ENCODE data around the gene LAMA3.

Gene LAMA3

GRCh38 chr18:23883277-23883790 lies 194.1 kb downstream of the LAMA3 start:
- DNase-seq: peak; percentile 58

GRCh38 chr18:23884681-23885375 lies 195.6 kb downstream of the LAMA3 start:
- peak; percentile 87 for DNase-seq

GRCh38 chr18:23885750-23886149 lies 196.5 kb downstream of the LAMA3 start:
- no peak for DNase-seq

- peak; percentile 64 for DNase-seq
Observed at GRCh38 chr18:23887035-23887434, 197.8 kb downstream of the LAMA3 start.

- DNase-seq: peak; percentile 79
Observed at GRCh38 chr18:23887493-23887892, 198.2 kb downstream of the LAMA3 start.

- peak; percentile 37 for DNase-seq
Observed at GRCh38 chr18:23888881-23889280, 199.6 kb downstream of the LAMA3 start.

- no peak for DNase-seq
Observed at GRCh38 chr18:23889907-23890306, 200.7 kb downstream of the LAMA3 start.

GRCh38 chr18:23890589-23890988 lies 201.3 kb downstream of the LAMA3 start:
- no peak for DNase-seq

GRCh38 chr18:23893653-23894052 lies 204.4 kb downstream of the LAMA3 start:
- no peak for DNase-seq

- DNase-seq: no peak
Observed at GRCh38 chr18:23894661-23895175, 205.5 kb downstream of the LAMA3 start.

GRCh38 chr18:23897291-23897690 lies 208.0 kb downstream of the LAMA3 start:
- no peak for DNase-seq

GRCh38 chr18:23897733-23898132 lies 208.5 kb downstream of the LAMA3 start:
- no peak for DNase-seq

GRCh38 chr18:23900994-23901393 lies 211.7 kb downstream of the LAMA3 start:
- no peak for DNase-seq

GRCh38 chr18:23902396-23902795 lies 213.1 kb downstream of the LAMA3 start:
- DNase-seq: no peak

- DNase-seq: no peak
Observed at GRCh38 chr18:23903971-23904370, 214.7 kb downstream of the LAMA3 start.

GRCh38 chr18:23906658-23907057 lies 217.4 kb downstream of the LAMA3 start:
- DNase-seq: no peak

- no peak for DNase-seq
Observed at GRCh38 chr18:23908827-23909226, 219.6 kb downstream of the LAMA3 start.

GRCh38 chr18:23910032-23910431 lies 220.8 kb downstream of the LAMA3 start:
- no peak for DNase-seq

GRCh38 chr18:23912356-23912755 lies 223.1 kb downstream of the LAMA3 start:
- DNase-seq: no peak

- no peak for DNase-seq
Observed at GRCh38 chr18:23916338-23916737, 227.1 kb downstream of the LAMA3 start.

- DNase-seq: peak; percentile 54
Observed at GRCh38 chr18:23918395-23919032, 229.3 kb downstream of the LAMA3 start.

- DNase-seq: no peak
Observed at GRCh38 chr18:23920054-23920453, 230.8 kb downstream of the LAMA3 start.

- no peak for DNase-seq
Observed at GRCh38 chr18:23921716-23922285, 232.5 kb downstream of the LAMA3 start.

GRCh38 chr18:23922939-23923338 lies 233.7 kb downstream of the LAMA3 start:
- no peak for DNase-seq

All from NCI-H2171 treated with DMSO at 0.1 percent for 48 hours (cell line).